Measurements from ENCODE around the gene NRL. TPM values are rescaled to one million over a fixed set of nuclear protein-coding genes. Genes with fewer than 3 reads are reported as not detected.

Gene NRL
- total RNA-seq, 1 experiment from 2014 or later: 2.3 TPM

- no peaks in the 10 kb centered on the region for H4K20me1 ChIP-seq (ENCODE audit: insufficient read depth)
- POLR2A ChIA-PET (ENCODE audit: unreplicated experiment): interaction anchor here (0.8 to 1.6 kb wide), 2 partner anchors 35 to 88 kb away, joined by 3 read pairs; partner anchors contain the start of gene PCK2
Measured at GRCh38 chr14:24058951-24059475, 55.7 kb downstream of the NRL start.

GRCh38 chr14:24058260-24058950 is 56.3 kb downstream of the NRL start:
- H3K9me3 ChIP-seq (ENCODE audit: insufficient read depth, low read depth): no peaks in the 10 kb centered on the region
- H3K4me1 ChIP-seq (replicated peaks; ENCODE audit: insufficient read depth): no peaks in the 10 kb centered on the region
- no peak overlapping the region for H3K27ac ChIP-seq
- no peak overlapping the region for H3K4me3 ChIP-seq
- H3K36me3 ChIP-seq (ENCODE audit: low read depth): no peaks in the 10 kb centered on the region
- intact Hi-C loops (cut with micrococcal nuclease; ENCODE audit: unreplicated experiment): loop anchor here (1.0 to 2.0 kb wide), 5 partner anchors 32 to 239 kb away; partner anchors contain the start of genes IRF9 and TINF2
- no peaks in the 10 kb centered on the region for H3F3A ChIP-seq (ENCODE audit: insufficient read depth, low read depth)
- H4K20me1 ChIP-seq (ENCODE audit: insufficient read depth): no peaks in the 10 kb centered on the region
- H3K79me2 ChIP-seq (ENCODE audit: low read depth): no peaks in the 10 kb centered on the region
- no peak overlapping the region for H2AFZ ChIP-seq
- peaks cover 24% of the 10 kb centered on the region for H3K27me3 ChIP-seq (ENCODE audit: insufficient read depth, low read depth)
- TF ChIP-seq CTCF (conservative IDR thresholded peaks at IDR 0.05) (peak; percentile 84), EZH2 (IDR thresholded peaks at IDR 0.05; ENCODE audit: low read depth) (no peak)
- DNase-seq: peak in 1 of 2 experiments; percentile 70
- H3K9me2 ChIP-seq (ENCODE audit: insufficient read depth): no peaks in the 10 kb centered on the region
- H3K4me2 ChIP-seq: no peak overlapping the region
- no TSS peak for BruUV-seq (replicated peaks)
- POLR2A ChIA-PET (ENCODE audit: unreplicated experiment): interaction anchor here (0.6 to 1.6 kb wide), 4 partner anchors 36 to 238 kb away, joined by 3 read pairs; partner anchors contain the start of gene PCK2
- CTCF ChIA-PET: interaction anchor here (0.6 to 1.3 kb wide), 8 partner anchors 22 to 275 kb away, joined by 3 to 14 read pairs (median 4); partner anchors contain the start of genes IRF9 and PSME1

More at GRCh38 chr14:24058951-24059475, 55.7 kb downstream of the NRL start:
- Histone ChIP-seq H3K27ac (no peak overlapping the region), H3K9me2 (ENCODE audit: insufficient read depth) (no peaks in the 10 kb centered on the region), H3F3A (ENCODE audit: insufficient read depth, low read depth) (no peaks in the 10 kb centered on the region), H3K36me3 (ENCODE audit: low read depth) (no peaks in the 10 kb centered on the region), H3K4me3 (no peak overlapping the region), H3K79me2 (ENCODE audit: low read depth) (no peaks in the 10 kb centered on the region), H2AFZ (no peak overlapping the region), H3K9me3 (ENCODE audit: insufficient read depth, low read depth) (no peaks in the 10 kb centered on the region), H3K4me1 (replicated peaks; ENCODE audit: insufficient read depth) (no peaks in the 10 kb centered on the region), H3K27me3 (ENCODE audit: insufficient read depth, low read depth) (peaks cover 24% of the 10 kb centered on the region), H3K4me2 (no peak overlapping the region)
- TF ChIP-seq EZH2 (IDR thresholded peaks at IDR 0.05; ENCODE audit: low read depth) (no peak), CTCF (conservative IDR thresholded peaks at IDR 0.05) (no peak)
- CTCF ChIA-PET: interaction anchor here (1.0 to 1.3 kb wide), 4 partner anchors 31 to 77 kb away, joined by 3 to 14 read pairs (median 4); partner anchors contain the start of gene PSME1
- BruUV-seq (replicated peaks): no TSS peak
- intact Hi-C loops (cut with micrococcal nuclease; ENCODE audit: unreplicated experiment): loop anchor here (1.0 to 2.0 kb wide), 5 partner anchors 31 to 238 kb away; partner anchors contain the start of genes IRF9 and TINF2
- DNase-seq: no peak

GRCh38 chr14:24057867-24058259 is 56.9 kb downstream of the NRL start:
- Histone ChIP-seq H3F3A (ENCODE audit: insufficient read depth, low read depth) (no peaks in the 10 kb centered on the region), H4K20me1 (ENCODE audit: insufficient read depth) (no peaks in the 10 kb centered on the region), H3K9me2 (ENCODE audit: insufficient read depth) (no peaks in the 10 kb centered on the region), H3K79me2 (ENCODE audit: low read depth) (no peaks in the 10 kb centered on the region), H3K27me3 (ENCODE audit: insufficient read depth, low read depth) (peaks cover 27% of the 10 kb centered on the region), H3K4me2 (no peak overlapping the region), H3K36me3 (ENCODE audit: low read depth) (no peaks in the 10 kb centered on the region), H3K4me3 (no peak overlapping the region), H2AFZ (no peak overlapping the region), H3K4me1 (replicated peaks; ENCODE audit: insufficient read depth) (no peaks in the 10 kb centered on the region), H3K9me3 (ENCODE audit: insufficient read depth, low read depth) (no peaks in the 10 kb centered on the region), H3K27ac (no peak overlapping the region)
- ChIA-PET CTCF (interaction anchor here (0.8 to 1.3 kb wide), 8 partner anchors 9 to 103 kb away, joined by 3 to 14 read pairs (median 4); partner anchors contain the start of genes IRF9 and PSME1), POLR2A (ENCODE audit: unreplicated experiment) (interaction anchor here (0.6 to 1.6 kb wide), 5 partner anchors 36 to 469 kb away, joined by 3 to 4 read pairs (median 3); partner anchors contain the start of gene PCK2)
- BruUV-seq (replicated peaks): no TSS peak
- intact Hi-C loops (cut with micrococcal nuclease; ENCODE audit: unreplicated experiment): loop anchor here (1.0 to 2.0 kb wide), 5 partner anchors 32 to 239 kb away; partner anchors contain the start of genes IRF9 and TINF2
- TF ChIP-seq CTCF (conservative IDR thresholded peaks at IDR 0.05): no peak
- no peak for TF ChIP-seq EZH2 (IDR thresholded peaks at IDR 0.05; ENCODE audit: low read depth)
- DNase-seq: no peak

All from PC-9 (cell line).